SK-N-MC (cell line): ENCODE measurements around the gene PIWIL1.

Experiments used
- EZH2 ChIP-seq: fragments of 200-600 bp; sonication (generic); IDR thresholded peaks from one replicate; pipeline ENCODE4 v1.6.1; 2017; ENCODE audit warnings: antibody characterized with exemption
- POLR2AphosphoS5 ChIP-seq: IDR thresholded peaks from 2 replicates; pipeline ENCODE4 v1.6.1; 2012; ENCODE audit warnings: mild to moderate bottlenecking, low read depth, low read length, borderline replicate concordance

GRCh38 chr12:130419116-130419515 is 81.4 kb downstream of the PIWIL1 start:
- TF ChIP-seq POLR2AphosphoS5 (no peak), EZH2 (no peak)
